Endometrial microvascular endothelial cells (primary cell): Measurements from ENCODE around the gene RTP5. TPM values are rescaled to one million over a fixed set of nuclear protein-coding genes. Genes with fewer than 3 reads are reported as not detected.
"Not testable (repeated sequence)": the region's sequence is repeated elsewhere in the genome, so short reads cannot be mapped to it uniquely, and the experiment has no call there.

ENCODE experiments used
- in situ Hi-C: cut with HindIII; loops from 2 replicates; pipeline ENCODE4 v1.10.0; 2017; ENCODE audit warnings: low sequenced_read_pairs, low pct_unique_long_range_greater_than_20kb; ENCODE audit errors: inconsistent ontology term
- total RNA-seq: library from RNA; depleted of rRNA; stranded (reverse); fragments of >200 nt; gene quantifications from one replicate; pipeline ENCODE4 v1.2.3, GENCODE V29; 2015; ENCODE audit errors: inconsistent ontology term

Gene RTP5
- total RNA-seq, 1 donor from 2014 or later: not detected

GRCh38 chr2:241907831-241908230 is 38.3 kb downstream of the RTP5 start:
- in situ Hi-C loops: not testable (repeated sequence)

DNA sequence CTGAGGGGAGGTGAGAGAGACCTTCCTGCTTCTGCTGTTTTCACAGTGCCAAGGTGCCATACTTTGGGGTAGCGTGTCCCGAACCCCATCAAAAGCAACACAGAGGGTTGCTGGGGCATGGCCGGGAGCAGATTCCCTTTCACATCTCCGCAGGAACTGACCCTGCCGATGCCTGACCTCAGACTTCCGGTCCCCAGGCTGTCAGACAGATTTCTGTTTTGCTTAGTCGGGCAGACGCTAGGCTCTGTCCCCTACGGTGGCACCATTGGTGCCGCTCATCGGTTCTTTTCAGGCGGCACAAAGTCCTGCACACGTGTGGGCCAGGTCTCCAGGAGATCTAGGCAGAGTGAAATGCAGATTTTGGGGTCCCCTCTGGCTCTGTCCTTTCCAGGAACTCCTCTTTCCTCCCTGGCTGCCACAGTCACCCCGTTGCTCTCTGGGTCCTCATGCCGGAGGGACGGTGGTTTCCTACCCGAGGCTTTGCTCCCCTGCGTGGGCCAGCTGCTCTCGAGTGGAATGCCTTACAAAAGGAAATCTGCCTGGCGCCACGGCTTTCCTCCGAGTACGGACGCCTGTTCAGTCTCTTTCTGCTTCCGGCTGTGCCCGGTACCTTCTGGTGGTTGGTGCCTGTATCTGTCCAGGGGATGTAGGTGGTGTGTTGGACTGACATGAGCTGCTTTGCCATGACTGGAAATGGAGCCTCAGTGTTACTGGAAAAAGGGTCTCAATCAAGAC is 39.3 kb downstream of the RTP5 start:
- in situ Hi-C loops: no loop called here

DNA sequence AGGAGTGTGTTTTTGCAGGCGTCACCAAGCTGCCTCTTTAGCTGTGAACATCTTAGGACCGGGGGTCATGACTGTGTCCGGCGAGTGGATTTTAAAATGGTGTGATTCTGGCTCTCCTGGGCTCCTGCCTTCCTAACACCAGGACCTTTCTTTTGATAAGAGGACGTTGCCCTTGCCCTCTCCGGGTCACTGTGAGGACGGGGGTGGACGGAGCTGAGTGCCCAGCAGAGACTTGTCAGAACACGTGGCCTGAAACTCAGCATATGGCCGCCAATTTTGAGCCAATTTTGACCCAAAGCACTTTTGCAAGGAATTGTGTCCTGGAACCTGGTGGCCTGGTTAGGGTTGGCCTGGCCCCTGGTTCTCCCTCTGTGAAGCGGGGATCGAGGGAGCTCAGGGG is 40.2 kb downstream of the RTP5 start:
- in situ Hi-C loops: no loop called here

- in situ Hi-C loops: no loop called here
These were observed 41.3 kb downstream of the RTP5 start for GRCh38 chr2:241910604-241911520.

- in situ Hi-C loops: no loop called here
These were observed 42.0 kb downstream of the RTP5 start for GRCh38 chr2:241911551-241911950.

- in situ Hi-C loops: no loop called here
These were observed 42.6 kb downstream of the RTP5 start for GRCh38 chr2:241912021-241912555.

DNA sequence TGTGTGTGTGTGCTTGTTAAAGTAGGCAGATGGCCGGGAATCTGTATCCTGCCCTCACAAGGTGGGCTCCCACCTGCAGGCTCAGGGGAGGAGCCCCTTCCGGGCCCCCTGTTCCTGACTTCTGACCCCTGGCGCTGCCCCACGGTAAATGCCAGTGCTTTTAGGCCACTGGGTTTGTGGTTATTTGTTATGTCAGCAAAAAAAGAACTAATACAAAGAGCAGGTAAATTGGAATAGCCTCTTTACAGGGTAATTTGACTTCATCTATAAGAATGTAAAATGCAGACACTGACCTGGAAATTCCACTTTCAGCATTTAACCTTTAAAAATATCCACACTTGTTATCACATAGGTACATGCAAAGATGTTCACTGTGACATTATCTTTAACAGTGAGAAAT is 44.2 kb downstream of the RTP5 start:
- in situ Hi-C loops: no loop called here

DNA sequence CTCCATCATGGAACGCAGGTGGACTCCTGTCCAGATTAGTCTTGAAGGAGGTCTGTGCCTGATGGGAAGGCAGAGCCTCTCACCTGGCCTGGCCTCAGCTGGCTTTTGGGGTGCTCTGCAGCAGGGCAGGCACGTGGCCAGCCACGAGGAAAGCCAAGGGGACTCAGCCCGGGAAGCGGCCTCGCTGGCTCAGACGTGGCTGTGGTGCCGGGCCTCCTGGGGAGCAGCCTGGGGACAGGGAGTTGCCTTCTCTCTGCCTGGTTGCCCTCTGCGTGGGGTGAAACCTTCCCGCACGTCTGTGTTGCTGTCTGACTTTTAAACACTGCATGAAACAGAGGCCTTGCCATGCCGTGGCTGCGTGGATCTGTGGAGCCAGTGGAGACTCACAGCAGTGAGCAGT is 45.0 kb downstream of the RTP5 start:
- in situ Hi-C loops: no loop called here

- in situ Hi-C loops: not testable (repeated sequence)
These were observed 52.1 kb downstream of the RTP5 start for GRCh38 chr2:241921631-241922030.

GRCh38 chr2:241922411-241922810 is 52.9 kb downstream of the RTP5 start:
- in situ Hi-C loops: no loop called here

DNA sequence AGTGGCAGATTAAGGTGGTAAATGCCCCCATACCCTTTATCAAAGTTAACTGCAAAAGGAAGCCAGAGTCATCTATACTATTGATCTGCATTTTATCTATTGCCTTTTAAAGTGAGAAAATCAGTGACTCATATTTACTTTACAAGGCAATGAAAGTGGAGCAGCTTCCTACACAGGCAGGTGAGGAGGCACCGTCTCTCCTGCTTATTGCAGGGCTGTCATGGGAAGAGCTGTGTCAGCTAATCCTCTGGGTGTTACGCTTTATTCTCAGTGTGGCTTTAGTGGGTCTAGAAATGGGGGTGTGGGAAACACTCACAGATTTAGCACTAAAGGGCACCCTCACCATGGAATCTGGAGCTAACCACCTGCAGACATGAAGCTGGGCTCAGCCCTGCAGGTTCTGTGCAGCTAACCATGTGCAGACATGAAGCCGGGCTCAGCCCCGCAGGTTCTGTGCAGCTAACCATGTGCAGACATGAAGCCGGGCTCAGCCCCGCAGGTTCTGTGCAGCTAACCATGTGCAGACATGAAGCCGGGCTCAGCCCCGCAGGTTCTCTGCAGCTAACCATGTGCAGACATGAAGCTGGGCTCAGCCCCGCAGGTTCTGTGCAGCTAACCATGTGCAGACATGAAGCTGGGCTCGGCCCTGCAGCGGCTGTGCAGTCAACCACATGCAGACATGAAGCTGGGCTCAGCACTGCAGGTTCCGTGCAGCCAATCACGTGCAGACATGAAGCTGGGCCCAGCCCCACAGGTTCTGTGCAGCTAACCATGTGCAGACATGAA is 53.5 kb downstream of the RTP5 start:
- in situ Hi-C loops: not testable (repeated sequence)

Other genes with a start within 250 kb of the RTP5 start
- 47.6 TPM for gene THAP4, start 232.6 kb upstream of the RTP5 start, total RNA-seq
- 67.7 TPM for gene ATG4B, start 232.0 kb upstream of the RTP5 start, total RNA-seq
- 140 TPM for gene DTYMK, start 182.9 kb upstream of the RTP5 start, total RNA-seq
- 12.6 TPM for gene ING5, start 167.7 kb upstream of the RTP5 start, total RNA-seq
- 10.9 TPM for gene D2HGDH, start 135.1 kb upstream of the RTP5 start, total RNA-seq
- not detected for gene GAL3ST2, start 92.9 kb upstream of the RTP5 start, total RNA-seq
- not detected for gene NEU4, start 60.5 kb upstream of the RTP5 start, total RNA-seq
- not detected for gene PDCD1, start 10.8 kb upstream of the RTP5 start, total RNA-seq